T-helper 22 cell (primary cell): ENCODE results near the gene ABCD3.

Source experiments
- DNase-seq: peaks from one replicate; pipeline ENCODE4 v3.0.0-alpha.2; 2020; ENCODE audit warnings: low read depth

Gene ABCD3

GRCh38 chr1:94527447-94528031, 109.3 kb downstream of the ABCD3 start:
- DNase-seq = no peak

GRCh38 chr1:94528299-94528698, 110.1 kb downstream of the ABCD3 start:
- DNase-seq = no peak

- no peak for DNase-seq
Observed at GRCh38 chr1:94528826-94529225, 110.6 kb downstream of the ABCD3 start.

GRCh38 chr1:94529416-94529815, 111.2 kb downstream of the ABCD3 start:
- no peak for DNase-seq

GRCh38 chr1:94530373-94530878, 112.2 kb downstream of the ABCD3 start:
- no peak for DNase-seq

- no peak for DNase-seq
Observed at GRCh38 chr1:94531664-94532063, 113.5 kb downstream of the ABCD3 start.

GRCh38 chr1:94532077-94532476, 113.9 kb downstream of the ABCD3 start:
- DNase-seq = no peak

GRCh38 chr1:94535095-94535494, 116.9 kb downstream of the ABCD3 start:
- DNase-seq = no peak

GRCh38 chr1:94535879-94536278, 117.7 kb downstream of the ABCD3 start:
- no peak for DNase-seq

GRCh38 chr1:94537254-94537653, 119.1 kb downstream of the ABCD3 start:
- DNase-seq = no peak

- DNase-seq = no peak
Observed at GRCh38 chr1:94538243-94538827, 120.1 kb downstream of the ABCD3 start.

- no peak for DNase-seq
Observed at GRCh38 chr1:94539496-94539895, 121.3 kb downstream of the ABCD3 start.

GRCh38 chr1:94540440-94541245, 122.5 kb downstream of the ABCD3 start:
- no peak for DNase-seq

GRCh38 chr1:94541246-94542087, 123.3 kb downstream of the ABCD3 start, which contains the start of gene F3:
TSS of gene F3 (minus strand) at chr1:94541759. CDS start at chr1:94541636, 123 bp downstream.
- peak; percentile 8 for DNase-seq

- no peak for DNase-seq
Observed at GRCh38 chr1:94542088-94542870, 124.1 kb downstream of the ABCD3 start.

GRCh38 chr1:94543001-94543400, 124.8 kb downstream of the ABCD3 start:
- no peak for DNase-seq

- no peak for DNase-seq
Observed at GRCh38 chr1:94543893-94544635, 125.9 kb downstream of the ABCD3 start.

- no peak for DNase-seq
Observed at GRCh38 chr1:94544706-94545490, 126.7 kb downstream of the ABCD3 start.

- DNase-seq = no peak
Observed at GRCh38 chr1:94549706-94550105, 131.5 kb downstream of the ABCD3 start.

- no peak for DNase-seq
Observed at GRCh38 chr1:94550396-94550795, 132.2 kb downstream of the ABCD3 start.
